Suppressor macrophage treated with lipopolysaccharide for 1 hour (primary cell): ENCODE data around the gene IDE.

Experiments used
- DNase-seq, 3 donors: peaks; one replicate each; pipeline ENCODE4 v3.0.0-alpha.2; 2020 to 2022

The IDE gene

GRCh38 chr10:92562424-92562823, 11.5 kb downstream of the IDE start:
- no peak for DNase-seq

- DNase-seq = no peak
Measured at GRCh38 chr10:92559046-92559445, 14.8 kb downstream of the IDE start.

DNA sequence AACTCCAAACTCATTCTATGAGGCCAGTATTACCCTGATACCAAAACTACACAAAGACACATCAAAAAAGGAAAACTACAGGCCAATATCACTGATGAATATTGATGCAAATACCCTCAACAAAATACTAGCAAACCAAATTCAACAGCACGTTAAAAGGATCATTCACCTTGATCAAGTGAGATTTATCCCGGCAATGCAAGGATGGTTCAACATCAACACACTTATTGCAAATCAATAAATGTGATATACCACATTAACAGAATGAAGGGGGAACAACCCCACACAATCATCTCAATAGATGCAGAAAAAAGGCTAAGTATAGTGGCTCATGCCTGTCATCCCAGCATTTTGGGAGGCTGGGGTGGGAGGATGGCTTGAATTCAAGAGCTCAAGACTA, 19.9 kb downstream of the IDE start:
- DNase-seq = no peak

DNA sequence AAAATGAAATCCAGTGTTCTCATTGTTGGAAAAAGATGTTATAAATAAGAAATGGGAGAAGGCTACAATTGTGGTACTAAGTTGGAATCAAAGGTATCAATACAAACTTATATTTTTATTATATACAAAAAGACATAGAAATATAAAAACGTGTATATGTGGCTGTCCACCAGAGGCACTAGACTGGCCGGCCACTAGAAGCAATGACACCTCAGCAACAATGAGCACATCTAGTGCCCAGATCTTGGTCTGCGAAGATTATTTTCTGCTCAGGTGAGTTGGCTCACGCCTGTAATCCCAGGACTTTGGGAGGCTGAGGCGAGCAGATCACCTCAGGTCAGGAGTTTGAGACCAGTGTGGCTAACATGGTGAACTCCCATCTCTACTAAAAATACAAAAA, 21.6 kb downstream of the IDE start:
- DNase-seq = peak in 1 of 3 donors; percentile 5

DNA sequence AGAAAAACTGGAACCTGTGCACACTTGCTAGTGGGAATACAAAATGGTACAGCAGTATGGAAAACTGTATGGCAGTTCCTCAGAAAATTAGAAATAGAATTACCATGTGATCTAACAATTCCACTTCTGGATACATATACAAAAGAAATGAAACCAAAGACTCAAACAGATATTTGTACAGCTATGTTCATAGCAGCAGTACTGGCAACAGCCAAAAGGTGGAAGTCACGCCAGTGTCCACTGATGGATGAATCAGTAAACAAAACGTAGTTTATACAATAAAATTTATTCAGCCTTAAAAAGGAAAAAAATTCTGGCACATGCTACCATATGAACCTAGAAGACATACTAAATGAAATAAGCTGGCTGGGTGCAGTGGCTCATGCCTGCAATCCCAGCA, 23.0 kb downstream of the IDE start:
- DNase-seq = peak in 1 of 3 donors; percentile 3

DNA sequence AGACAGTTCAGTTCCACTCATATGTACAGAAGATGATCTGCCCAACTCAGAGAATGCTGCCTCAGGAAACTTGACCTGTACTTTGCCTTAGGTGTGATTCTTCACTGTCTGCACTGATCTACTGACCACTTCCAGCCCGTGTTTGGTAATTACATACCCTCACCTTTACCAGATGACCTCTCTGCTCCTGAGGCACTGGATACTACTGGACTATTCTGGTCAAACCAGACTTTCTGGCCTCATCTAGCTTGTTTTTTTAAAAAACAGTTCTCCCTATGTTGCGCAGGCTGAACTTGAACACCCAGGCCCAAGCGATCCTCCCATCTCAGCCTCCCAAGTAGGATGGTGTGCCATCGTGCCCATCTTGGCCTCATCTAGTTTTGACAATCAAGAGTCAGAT, 26.2 kb downstream of the IDE start:
- no peak for DNase-seq

DNA sequence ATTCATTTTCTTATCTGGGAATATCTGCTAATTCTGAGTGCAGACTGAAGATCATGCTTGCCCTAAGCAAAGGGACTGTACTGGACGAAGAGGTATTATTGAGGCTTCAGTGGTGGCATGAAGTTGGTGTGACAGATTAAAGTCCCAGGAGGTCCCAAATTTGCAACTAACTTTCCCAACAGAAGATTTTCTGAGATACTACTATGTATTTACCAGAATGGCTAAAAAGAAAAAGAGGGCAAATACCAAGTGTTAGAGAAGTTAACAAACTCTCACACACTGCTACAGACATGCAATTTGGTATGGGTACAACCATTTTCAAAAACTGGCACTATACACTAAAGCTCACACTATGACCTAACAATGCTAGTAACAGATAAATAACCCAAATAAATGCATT, 28.3 kb downstream of the IDE start:
- no peak for DNase-seq

GRCh38 chr10:92544296-92544695, 29.6 kb downstream of the IDE start:
- peak; percentile 72 to 79 (median 76) for DNase-seq

GRCh38 chr10:92542458-92542857, 31.4 kb downstream of the IDE start:
- DNase-seq = no peak

DNA sequence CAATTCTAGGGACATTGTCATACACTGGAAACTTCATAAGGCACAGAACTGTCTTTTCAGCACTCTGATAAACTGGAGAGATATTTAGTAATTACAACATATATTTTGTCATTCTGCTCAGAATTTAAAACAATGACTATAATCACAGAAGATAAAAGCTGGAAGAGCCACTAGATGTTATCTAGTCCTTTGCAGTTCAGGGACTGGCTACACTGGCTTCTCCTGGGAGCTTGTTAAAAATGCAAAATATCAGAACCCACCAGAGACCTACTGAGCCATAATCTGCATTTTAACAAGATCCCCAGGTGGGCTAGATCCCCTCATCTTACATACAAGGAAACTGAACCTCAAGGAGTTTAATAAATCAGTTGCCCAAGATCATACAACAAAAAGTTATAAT, 32.3 kb downstream of the IDE start:
- no peak for DNase-seq

- no peak for DNase-seq
Measured at GRCh38 chr10:92538231-92538958, 35.5 kb downstream of the IDE start.

- DNase-seq = no peak
Measured at GRCh38 chr10:92530891-92531535, 42.9 kb downstream of the IDE start.

- no peak for DNase-seq
Measured at GRCh38 chr10:92530421-92530820, 43.5 kb downstream of the IDE start.

DNA sequence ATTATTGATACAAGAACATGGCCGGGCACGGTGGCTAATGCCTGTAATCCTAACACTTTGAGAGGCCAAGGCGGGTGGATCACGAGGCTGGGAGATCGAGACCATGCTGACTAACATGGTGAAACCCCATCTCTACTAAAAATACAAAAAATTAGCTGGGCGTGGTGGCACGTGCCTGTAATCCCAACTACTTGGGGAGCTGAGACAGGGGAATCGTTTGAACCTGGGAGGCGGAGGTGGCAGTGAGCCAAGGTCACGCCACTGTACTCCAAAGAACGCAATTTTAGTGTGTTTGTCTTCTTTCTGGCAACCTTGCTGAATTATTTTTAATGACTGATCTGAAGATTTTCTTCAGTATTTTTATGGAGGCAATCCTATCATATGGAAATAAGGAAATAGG, 46.2 kb downstream of the IDE start:
- no peak for DNase-seq

DNA sequence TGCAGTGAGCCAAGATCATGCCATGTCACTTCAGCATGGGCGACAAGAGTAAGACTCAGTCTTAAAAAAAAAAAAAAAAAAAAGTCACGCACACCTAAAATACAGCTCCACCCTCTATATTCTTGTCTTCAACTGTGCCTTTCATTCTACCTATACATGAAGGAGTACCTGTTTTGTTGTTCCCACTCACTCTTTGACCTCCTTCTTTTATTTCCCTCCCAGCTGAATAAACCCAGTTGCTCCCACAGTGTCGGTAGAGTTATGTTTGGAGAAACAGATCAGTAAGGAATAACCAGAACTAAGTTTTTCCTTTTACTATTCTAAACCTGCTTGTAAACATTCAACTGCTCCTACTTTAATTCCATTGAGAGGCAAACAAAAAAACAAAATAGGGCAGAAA, 50.3 kb downstream of the IDE start:
- no peak for DNase-seq

- DNase-seq = peak; percentile 85 to 88 (median 88)
Measured at GRCh38 chr10:92517034-92517655, 56.7 kb downstream of the IDE start.

GRCh38 chr10:92508866-92509265, 65.0 kb downstream of the IDE start:
- DNase-seq = no peak

DNA sequence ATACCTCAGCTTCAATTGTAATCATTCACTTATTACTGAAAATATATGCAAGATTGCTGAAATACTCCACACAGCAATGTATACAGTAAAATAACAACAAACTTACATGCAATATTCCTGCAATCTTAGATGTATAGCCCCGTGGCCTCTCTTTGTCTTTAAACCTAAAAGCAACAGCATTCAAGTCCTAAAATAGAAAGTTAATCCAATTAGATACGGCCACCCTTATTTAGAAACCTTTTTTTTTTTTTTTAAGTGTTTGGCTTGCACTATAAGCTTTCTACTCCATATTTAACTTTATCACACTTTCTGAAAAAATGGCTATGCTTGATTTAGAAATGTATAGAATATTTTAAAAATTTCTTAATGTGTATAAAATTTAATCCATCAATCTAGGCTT, 67.6 kb downstream of the IDE start:
- no peak for DNase-seq

DNA sequence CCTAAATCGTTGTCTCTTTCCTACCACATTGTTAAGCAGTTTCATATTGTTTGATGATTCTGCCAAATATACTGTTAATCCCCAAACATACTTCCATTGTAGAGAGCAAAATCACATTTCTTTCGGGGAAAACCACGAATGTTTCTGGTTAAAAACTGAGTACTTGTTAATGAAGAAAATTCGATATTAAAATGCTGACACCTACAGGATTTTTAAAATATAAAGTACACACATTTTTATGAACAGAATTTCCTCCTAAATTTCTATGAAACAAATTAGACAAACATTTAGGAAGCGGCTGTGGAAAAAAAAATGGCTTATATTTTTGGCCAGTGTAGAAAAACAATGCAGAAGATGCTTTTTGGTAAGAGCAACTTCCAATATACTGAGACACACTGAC, 68.8 kb downstream of the IDE start:
- no peak for DNase-seq

GRCh38 chr10:92502296-92502808, 71.5 kb downstream of the IDE start:
- no peak for DNase-seq

DNA sequence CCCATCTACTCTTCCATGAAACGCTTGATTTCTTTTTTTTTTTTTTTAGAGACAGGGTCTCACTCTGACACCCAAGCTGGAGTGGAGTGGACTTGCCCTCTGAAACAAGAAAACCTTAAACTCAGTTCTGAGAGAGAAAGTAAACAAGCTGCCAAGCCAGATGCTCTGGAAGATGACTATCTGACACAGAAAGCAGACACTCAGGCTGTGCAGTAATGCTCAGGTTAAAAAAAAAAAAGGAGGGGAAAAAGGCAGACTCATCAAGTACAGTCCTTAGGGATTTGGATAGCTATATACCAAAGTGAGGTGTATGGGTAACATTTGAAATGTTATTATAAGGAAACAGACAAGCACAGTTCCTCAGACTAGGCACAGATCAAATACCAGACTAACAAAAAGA, 80.5 kb downstream of the IDE start:
- no peak for DNase-seq

DNA sequence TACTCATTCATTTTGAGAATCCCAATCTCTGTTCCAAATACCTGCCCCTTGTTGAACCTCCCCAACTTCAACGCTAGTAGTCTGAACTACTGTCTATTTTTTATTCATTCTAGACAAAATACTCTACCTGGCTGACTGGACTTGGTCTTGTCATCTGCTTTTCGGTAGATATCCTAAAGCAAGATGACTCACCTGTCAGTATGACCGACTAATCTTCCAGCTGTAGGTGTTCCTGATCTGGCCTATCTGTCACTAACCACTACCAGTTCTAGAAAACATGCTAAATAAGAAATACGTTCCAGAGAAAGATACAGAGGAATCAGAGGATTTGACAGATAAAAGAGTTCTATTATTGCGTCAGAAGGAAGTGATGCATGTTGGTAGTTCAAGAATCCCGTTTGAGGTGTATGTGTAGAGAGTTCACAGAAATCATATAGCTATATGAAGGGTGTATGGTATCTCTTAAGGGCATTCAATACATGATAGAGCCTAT, 81.1 kb downstream of the IDE start:
- no peak for DNase-seq

DNA sequence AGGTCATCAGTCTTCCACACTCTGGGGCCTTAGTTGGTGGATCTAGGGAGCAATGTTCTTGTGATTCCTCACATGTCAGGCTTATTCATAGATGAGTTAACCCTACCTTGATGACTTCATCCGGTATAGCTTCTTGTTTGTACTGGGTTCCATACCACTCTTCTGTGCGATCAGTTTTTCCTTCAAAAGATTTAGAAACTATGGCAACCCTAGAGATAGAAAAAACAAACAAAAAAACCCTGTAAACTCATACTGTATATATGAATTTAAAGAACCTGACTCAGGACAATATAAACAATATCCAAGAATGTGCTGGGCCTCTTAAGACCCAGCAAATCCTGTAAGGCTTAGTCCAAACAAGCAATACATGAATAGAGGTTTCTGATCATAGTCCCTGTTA, 83.5 kb downstream of the IDE start:
- DNase-seq = no peak

DNA sequence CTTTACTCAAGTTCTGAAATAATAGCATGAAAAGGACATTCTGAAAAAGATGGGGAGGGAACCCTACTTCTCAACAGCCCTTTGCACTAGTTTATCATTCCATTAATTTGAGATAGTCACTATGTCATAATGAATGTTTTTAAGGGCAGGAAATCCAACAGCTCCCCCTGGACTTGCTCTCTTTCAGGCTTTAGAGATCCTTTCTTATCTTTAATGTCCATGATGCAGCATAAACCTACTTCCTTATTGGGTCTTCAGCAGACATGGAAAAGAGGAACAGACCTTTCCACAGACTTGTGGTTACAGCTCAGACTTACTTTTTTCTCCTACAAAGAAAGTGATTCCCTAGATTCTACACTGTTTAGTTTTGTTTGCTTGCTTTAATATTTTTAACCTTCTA, 87.3 kb downstream of the IDE start:
- peak; percentile 58 to 77 (median 75) for DNase-seq
